Measurements from ENCODE around the gene ABHD12B.

GRCh38 chr14:50822501-50823042 is 49.3 kb upstream of the ABHD12B start:
- TF ChIP-seq, protein P1, sequence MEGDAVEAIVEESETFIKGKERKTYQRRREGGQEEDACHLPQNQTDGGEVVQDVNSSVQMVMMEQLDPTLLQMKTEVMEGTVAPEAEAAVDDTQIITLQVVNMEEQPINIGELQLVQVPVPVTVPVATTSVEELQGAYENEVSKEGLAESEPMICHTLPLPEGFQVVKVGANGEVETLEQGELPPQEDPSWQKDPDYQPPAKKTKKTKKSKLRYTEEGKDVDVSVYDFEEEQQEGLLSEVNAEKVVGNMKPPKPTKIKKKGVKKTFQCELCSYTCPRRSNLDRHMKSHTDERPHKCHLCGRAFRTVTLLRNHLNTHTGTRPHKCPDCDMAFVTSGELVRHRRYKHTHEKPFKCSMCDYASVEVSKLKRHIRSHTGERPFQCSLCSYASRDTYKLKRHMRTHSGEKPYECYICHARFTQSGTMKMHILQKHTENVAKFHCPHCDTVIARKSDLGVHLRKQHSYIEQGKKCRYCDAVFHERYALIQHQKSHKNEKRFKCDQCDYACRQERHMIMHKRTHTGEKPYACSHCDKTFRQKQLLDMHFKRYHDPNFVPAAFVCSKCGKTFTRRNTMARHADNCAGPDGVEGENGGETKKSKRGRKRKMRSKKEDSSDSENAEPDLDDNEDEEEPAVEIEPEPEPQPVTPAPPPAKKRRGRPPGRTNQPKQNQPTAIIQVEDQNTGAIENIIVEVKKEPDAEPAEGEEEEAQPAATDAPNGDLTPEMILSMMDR (IDR thresholded peaks at IDR 0.05; ENCODE audit: low read length): no peak
- TF ChIP-seq EZH2 (IDR thresholded peaks at IDR 0.05; ENCODE audit: borderline replicate concordance, low read length): no peak
